Testis (tissue), 3 donors: ENCODE data around the gene DAB2. TPM values are rescaled to one million over a fixed set of nuclear protein-coding genes. Genes with fewer than 3 reads are reported as not detected.

Source experiments
- DNase-seq: peaks from one replicate; pipeline ENCODE4 v3.0.0-alpha.2; 2019
- H3K27ac ChIP-seq, 2 donors: fragments of 200-600 bp; sonication (generic); one replicate each; pipeline ENCODE4 v1.5.1; 2019
- H3K27me3 ChIP-seq: fragments of 200-600 bp; sonication (generic); one replicate; pipeline ENCODE4 v1.5.1; 2019
- H3K36me3 ChIP-seq: fragments of 200-600 bp; sonication (generic); one replicate; pipeline ENCODE4 v1.5.1; 2017; ENCODE audit warnings: low read depth; ENCODE audit errors: missing control alignments
- H3K4me1 ChIP-seq: fragments of 200-600 bp; sonication (generic); one replicate; pipeline ENCODE4 v1.5.1; 2019
- H3K4me3 ChIP-seq, 2 donors: fragments of 200-600 bp; sonication (generic); one replicate each; pipeline ENCODE4 v1.5.1; 2017 to 2019
- H3K9me3 ChIP-seq: fragments of 200-600 bp; sonication (generic); one replicate; pipeline ENCODE4 v1.5.1; 2017
- POLR2A ChIP-seq: fragments of 450-650 bp; IDR thresholded peaks from one replicate; pipeline ENCODE4 v1.6.1; 2017; ENCODE audit warnings: antibody characterized with exemption, mild to moderate bottlenecking, moderate library complexity
- WGBS, 2 donors: methylation state at CpG; one replicate each; pipeline ENCODE4 v1.1.5; 2018; 5-methylcytosine and 5-hydroxymethylcytosine counted together
- intact Hi-C: fragments of 100-400 bp; cut with DNase I; formaldehyde crosslinking; loops from one replicate; pipeline ENCODE4 v1.15.1; 2023; ENCODE audit warnings: low total_unique reads
- polyA plus RNA-seq: library from polyadenylated mRNA; stranded (reverse); fragments of 350-450 nt; fragmentation: Illumina TruSeq; extraction: RNeasy Lipid Tissue Mini Kit (QIAGEN cat#74804); gene quantifications from one replicate; pipeline ENCODE4 v1.2.3, GENCODE V29; 2014; ENCODE audit warnings: low read depth, low replicate concordance; ENCODE audit not compliant: insufficient read depth
- total RNA-seq, 2 donors: library from RNA; depleted of rRNA; stranded (reverse); fragments of >200 nt; gene quantifications; one replicate each; pipeline ENCODE4 v1.2.3, GENCODE V29; 2016
- TF ChIP-seq, protein P1 (sequence below), 3 experiments: fragments of 450-650 bp in 2 of 3; fragments of 200-600 bp in 1 of 3; sonication (generic) in 1 of 3; IDR thresholded peaks; one replicate each; pipeline ENCODE4 v1.5.1; 2016 to 2019; ENCODE audit warnings: antibody characterized with exemption in 3 of 3, mild to moderate bottlenecking in 2 of 3, moderate library complexity in 1 of 3

Gene DAB2
- total and polyA plus RNA-seq, 3 donors from 2014 or later: 12.9 to 56.2 (median 29.7) TPM

DNA sequence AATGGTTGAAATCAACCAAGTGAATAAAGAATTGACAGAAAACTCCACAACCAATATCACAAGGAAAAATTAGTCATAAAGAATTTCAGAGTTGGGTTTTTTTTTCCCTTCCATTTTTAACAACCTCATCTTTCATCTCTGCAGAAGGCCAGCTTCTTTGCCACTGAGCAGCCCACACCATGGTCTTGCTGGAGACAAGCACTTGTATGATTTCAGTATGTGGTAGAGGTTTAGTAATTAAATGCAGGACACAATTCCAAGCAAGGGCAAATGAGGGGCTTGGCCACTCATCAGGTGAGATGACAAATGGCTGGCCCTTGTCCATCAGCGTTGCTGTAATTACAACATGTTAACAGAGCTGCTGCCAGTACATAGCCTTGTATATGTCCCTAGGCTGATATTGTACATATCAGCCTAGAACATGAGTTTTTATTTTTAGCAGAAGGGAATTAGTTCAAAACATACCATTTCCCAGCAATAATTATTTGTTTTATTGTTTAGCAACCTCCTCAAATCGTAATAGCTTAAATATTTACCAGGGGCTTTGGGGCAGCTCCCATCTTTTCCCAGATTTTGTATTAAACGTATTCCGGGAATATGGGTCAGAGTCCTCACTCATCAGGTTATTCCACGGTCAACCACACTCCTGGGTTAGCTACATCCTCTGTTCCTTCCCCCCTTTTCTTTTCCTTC lies 55.5 kb downstream of the DAB2 start:
- intact Hi-C loops: no loop called here
- no peaks in the 10 kb centered on the region for H3K9me3 ChIP-seq
- no peak for DNase-seq
- H3K27ac ChIP-seq: no peak overlapping the region
- no peak overlapping the region for H3K4me3 ChIP-seq
- H3K27me3 ChIP-seq: no peaks in the 10 kb centered on the region
- no peaks in the 10 kb centered on the region for H3K4me1 ChIP-seq
- TF ChIP-seq, protein P1, sequence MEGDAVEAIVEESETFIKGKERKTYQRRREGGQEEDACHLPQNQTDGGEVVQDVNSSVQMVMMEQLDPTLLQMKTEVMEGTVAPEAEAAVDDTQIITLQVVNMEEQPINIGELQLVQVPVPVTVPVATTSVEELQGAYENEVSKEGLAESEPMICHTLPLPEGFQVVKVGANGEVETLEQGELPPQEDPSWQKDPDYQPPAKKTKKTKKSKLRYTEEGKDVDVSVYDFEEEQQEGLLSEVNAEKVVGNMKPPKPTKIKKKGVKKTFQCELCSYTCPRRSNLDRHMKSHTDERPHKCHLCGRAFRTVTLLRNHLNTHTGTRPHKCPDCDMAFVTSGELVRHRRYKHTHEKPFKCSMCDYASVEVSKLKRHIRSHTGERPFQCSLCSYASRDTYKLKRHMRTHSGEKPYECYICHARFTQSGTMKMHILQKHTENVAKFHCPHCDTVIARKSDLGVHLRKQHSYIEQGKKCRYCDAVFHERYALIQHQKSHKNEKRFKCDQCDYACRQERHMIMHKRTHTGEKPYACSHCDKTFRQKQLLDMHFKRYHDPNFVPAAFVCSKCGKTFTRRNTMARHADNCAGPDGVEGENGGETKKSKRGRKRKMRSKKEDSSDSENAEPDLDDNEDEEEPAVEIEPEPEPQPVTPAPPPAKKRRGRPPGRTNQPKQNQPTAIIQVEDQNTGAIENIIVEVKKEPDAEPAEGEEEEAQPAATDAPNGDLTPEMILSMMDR (IDR thresholded peaks at IDR 0.05): no peak
- TF ChIP-seq POLR2A: no peak
- WGBS, 2 donors: 87 to 88% methylated on average over 5 of the region's 5 CpGs
- no peaks in the 10 kb centered on the region for H3K36me3 ChIP-seq

DNA sequence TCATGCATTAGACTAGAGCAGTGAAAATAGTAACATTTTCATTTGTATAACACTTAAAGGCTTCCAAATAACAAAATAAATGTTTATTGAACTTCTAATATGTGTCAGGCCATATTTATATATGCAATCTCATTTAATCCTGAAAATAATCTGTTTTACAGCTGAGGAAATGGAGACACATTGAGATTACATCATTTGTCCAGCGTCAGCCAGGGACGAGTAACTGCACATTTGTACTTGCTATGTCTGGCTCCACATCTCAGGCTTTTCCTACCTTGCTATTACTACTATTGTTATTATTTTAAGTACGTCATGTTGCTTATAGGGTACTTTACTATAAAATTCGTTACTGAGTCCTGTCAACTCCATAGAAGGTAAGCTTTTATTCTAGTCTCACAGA lies 56.7 kb downstream of the DAB2 start:
- intact Hi-C loops: no loop called here
- 55 to 72% methylated on average over 4 of the region's 4 CpGs for WGBS, 2 donors

DNA sequence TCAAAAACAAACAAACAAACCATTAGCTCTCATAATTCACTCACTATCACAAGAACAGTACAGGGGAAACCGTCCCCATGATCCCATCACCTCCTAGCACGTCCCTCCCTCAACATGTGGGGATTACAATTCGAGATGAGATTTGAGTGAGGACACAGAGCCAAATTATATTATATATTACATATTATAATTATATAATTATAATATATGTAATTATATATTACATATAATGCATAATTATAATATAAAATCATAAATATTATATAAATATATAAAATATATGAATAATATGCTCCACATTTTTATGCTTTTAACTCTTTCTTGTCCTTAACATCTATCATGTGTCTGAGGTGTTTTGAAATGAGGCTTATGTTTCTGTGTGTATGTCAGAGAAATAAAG lies 57.1 kb downstream of the DAB2 start:
- Histone ChIP-seq H3K27ac (no peak overlapping the region), H3K27me3 (no peaks in the 10 kb centered on the region), H3K4me3 (no peak overlapping the region), H3K36me3 (no peaks in the 10 kb centered on the region), H3K4me1 (no peaks in the 10 kb centered on the region), H3K9me3 (no peaks in the 10 kb centered on the region)
- TF ChIP-seq, protein P1 (IDR thresholded peaks at IDR 0.05): no peak
- no peak for TF ChIP-seq POLR2A
- intact Hi-C loops: no loop called here
- 61 to 62% methylated on average over 3 of the region's 3 CpGs for WGBS, 2 donors
- no peak for DNase-seq

More for the DNA sequence above, 56.7 kb downstream of the DAB2 start:
- Histone ChIP-seq H3K36me3 (no peaks in the 10 kb centered on the region), H3K27ac (no peak overlapping the region), H3K9me3 (no peaks in the 10 kb centered on the region), H3K4me3 (no peak overlapping the region), H3K4me1 (no peaks in the 10 kb centered on the region), H3K27me3 (no peaks in the 10 kb centered on the region)
- TF ChIP-seq POLR2A: no peak
- TF ChIP-seq, protein P1 (IDR thresholded peaks at IDR 0.05): no peak
- no peak for DNase-seq

DNA sequence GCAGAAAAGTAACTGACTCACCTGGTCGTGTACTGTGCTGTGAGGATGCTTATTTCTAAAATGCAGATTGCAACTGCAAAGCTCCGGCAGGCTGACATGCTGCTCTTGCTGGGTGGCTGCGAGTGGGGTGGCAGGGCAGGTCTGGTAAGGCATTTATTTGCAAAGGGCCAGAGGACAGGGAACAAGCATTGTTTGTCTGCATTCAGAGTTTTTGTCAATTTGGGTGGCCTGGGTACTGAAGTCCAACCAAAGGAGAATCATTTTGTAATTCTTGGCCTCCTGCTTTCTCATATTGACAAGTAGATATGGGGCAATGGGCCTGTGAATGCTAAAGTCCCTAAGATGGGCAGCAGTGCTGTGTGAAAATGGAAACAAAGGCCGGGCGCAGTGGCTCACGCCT lies 60.4 kb downstream of the DAB2 start, which contains the start of gene C9:
C9 (minus strand) TSS at position 129 of the 400 bp plus-strand sequence; CDS start at position 98, 31 bp downstream.
- intact Hi-C loops: no loop called here
- no peak within 1 kb of the TSS for H3K27ac ChIP-seq
- no peaks in the 10 kb centered on the region for H3K9me3 ChIP-seq
- 75 to 87% methylated on average over 6 of the region's 6 CpGs for WGBS, 2 donors
- H3K36me3 ChIP-seq: no peaks in the 10 kb centered on the region
- no peaks in the 10 kb centered on the region for H3K4me1 ChIP-seq
- H3K27me3 ChIP-seq: no peaks in the 10 kb centered on the region
- no peak for DNase-seq
- no peak within 1 kb of the TSS for H3K4me3 ChIP-seq
- TF ChIP-seq, protein P1 (IDR thresholded peaks at IDR 0.05): no peak
- TF ChIP-seq POLR2A: no peak

DNA sequence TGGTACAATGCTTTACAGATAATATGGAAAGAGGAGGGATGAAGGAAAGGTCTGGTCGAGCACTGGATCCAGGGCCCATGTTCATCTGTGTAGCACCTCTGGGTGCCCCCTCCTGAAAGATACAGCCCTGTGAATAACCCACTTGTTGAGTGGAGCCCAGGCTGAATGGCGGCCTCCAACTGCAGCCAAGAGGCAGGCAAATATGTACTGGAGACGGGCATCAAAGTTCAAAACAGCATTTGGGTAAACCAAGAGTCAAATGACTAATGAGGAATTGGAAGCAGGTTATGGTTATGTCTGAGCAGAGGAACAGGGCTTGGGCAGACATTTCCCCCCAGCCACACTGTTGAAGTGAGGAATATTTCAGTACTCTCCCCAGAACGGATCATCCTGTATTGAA lies 61.6 kb downstream of the DAB2 start:
- intact Hi-C loops: no loop called here
- WGBS, 2 donors: 92 to 94% methylated on average over 4 of the region's 4 CpGs

More for the DNA sequence above, 61.6 kb downstream of the DAB2 start:
- Histone ChIP-seq H3K4me3 (no peak overlapping the region), H3K9me3 (no peaks in the 10 kb centered on the region), H3K27ac (no peak overlapping the region), H3K4me1 (no peaks in the 10 kb centered on the region), H3K27me3 (no peaks in the 10 kb centered on the region), H3K36me3 (no peaks in the 10 kb centered on the region)
- no peak for TF ChIP-seq POLR2A
- TF ChIP-seq, protein P1 (IDR thresholded peaks at IDR 0.05): no peak
- DNase-seq: no peak
